DOHH2 (cell line): ENCODE data around the gene RPTOR.

ENCODE experiments used
- CTCF ChIP-seq: fragments of 200-600 bp; sonication (generic); IDR thresholded peaks from one replicate; pipeline ENCODE4 v1.5.1; 2014; ENCODE audit warnings: antibody characterized with exemption, mild to moderate bottlenecking, low read depth, low read length; ENCODE audit not compliant: poor library complexity, severe bottlenecking
- EZH2phosphoT487 ChIP-seq: fragments of 200-600 bp; sonication (generic); IDR thresholded peaks from 2 replicates; pipeline ENCODE4 v1.6.1; 2017; ENCODE audit warnings: borderline replicate concordance, mild to moderate bottlenecking, antibody characterized with exemption, low read length, moderate library complexity, mixed read lengths

- TF ChIP-seq CTCF (no peak), EZH2phosphoT487 (no peak)
Observed at GRCh38 chr17:80817861-80818260, 273.2 kb downstream of the RPTOR start.
